HG02623 (cell line): ENCODE results near the gene GPR162.

Experiments used
- ATAC-seq: cut with Tn5 transposase; IDR thresholded peaks from one replicate; pipeline ENCODE4 v1.9.1; 2021; ENCODE audit warnings: moderate library complexity; ENCODE audit not compliant: unreplicated experiment

Gene GPR162, protein sequence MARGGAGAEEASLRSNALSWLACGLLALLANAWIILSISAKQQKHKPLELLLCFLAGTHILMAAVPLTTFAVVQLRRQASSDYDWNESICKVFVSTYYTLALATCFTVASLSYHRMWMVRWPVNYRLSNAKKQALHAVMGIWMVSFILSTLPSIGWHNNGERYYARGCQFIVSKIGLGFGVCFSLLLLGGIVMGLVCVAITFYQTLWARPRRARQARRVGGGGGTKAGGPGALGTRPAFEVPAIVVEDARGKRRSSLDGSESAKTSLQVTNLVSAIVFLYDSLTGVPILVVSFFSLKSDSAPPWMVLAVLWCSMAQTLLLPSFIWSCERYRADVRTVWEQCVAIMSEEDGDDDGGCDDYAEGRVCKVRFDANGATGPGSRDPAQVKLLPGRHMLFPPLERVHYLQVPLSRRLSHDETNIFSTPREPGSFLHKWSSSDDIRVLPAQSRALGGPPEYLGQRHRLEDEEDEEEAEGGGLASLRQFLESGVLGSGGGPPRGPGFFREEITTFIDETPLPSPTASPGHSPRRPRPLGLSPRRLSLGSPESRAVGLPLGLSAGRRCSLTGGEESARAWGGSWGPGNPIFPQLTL

DNA sequence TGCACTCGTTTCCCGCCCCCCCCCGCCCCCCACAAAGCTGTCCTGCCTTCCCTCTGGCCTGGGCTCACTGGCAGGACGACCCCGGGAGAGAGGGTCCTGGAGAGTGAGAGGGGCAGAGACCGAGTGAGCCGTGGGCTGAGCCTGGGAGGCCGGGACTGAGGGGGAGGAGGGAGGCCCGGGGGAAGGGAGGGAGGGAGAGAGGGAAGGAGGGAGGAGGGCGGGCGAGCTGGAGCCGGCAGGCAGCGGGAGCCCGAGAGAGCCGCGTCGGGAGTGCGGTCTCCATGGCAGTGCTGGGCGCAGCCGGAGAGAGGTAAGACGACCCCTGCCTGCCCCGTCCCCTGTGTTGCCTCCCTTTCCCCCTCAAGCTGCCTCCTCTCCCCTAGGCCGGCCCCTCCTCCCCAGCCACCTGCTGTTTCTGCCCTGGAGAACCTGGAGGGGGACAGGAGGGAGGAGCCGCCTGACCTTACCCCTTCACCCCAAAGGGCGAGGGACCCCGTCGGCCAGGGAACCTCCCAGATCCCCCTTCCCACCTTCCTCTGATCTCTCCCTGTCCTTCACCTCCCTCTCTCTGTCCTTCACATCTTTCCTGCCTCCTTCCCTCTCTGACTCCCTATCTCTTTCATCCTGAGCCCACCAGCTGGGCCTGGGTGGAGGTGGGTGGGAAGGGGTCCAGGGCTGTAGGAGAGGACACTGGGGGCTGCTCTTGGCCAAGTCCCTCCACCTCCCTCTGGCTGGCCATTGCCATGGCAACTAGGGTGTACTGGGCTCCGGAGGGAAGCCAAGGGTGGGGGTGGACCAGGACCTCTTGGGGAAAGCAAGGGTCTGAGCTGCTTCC lies at the start of gene GPR162:
Gene GPR162 (plus strand): TSS at position 231 of the 835 bp plus-strand sequence. CDS start 2,078 bp downstream, outside the sequence.
- no peak for ATAC-seq

DNA sequence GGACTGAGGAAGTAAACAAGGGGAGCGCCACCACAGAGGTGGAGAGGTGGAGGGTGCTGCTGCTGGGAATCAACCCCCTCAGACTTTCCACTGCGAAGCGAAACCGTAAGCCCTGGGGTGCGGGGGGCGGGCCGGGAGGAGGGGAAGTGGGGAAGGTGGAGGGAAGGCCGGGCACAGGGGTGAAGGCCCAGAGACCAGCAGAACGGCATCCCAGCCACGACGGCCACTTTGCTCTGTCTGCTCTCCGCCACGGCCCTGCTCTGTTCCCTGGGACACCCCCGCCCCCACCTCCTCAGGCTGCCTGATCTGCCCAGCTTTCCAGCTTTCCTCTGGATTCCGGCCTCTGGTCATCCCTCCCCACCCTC lies 49.3 kb upstream of the GPR162 start, which contains the start of gene LAG3:
Gene LAG3 (plus strand): TSS at position 190 of the 365 bp plus-strand sequence. CDS start 333 bp downstream, outside the sequence.
- no peak for ATAC-seq

DNA sequence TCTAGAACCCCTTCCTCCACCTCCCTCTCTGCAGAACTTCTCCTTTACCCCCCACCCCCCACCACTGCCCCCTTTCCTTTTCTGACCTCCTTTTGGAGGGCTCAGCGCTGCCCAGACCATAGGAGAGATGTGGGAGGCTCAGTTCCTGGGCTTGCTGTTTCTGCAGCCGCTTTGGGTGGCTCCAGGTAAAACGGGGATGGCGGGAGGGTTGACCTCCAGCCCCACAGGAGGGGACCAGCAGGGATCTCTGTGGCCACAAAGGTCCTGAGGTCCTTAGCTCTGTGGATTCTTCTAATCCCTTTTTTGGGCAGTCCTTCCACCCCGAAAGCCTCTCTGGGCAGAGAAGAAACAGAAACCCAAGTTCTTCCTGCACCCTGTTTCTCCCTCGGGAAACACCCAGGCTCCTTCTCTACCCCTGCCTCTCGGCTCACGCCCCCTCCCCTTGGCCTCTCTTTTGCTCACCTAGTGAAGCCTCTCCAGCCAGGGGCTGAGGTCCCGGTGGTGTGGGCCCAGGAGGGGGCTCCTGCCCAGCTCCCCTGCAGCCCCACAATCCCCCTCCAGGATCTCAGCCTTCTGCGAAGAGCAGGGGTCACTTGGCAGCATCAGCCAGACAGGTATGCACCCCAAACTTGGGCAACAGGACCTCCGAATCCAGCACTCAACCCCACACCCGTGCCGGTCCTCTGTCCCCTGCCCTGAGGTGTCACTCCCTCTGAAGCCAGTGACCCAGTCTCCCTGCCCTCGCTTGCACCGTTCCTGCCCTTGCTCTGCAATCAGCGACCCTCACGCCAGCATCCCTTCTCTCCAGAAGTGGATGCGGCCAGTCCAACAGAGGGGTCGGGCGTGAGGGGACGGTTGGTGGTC lies 48.7 kb upstream of the GPR162 start:
- ATAC-seq, result no peak

DNA sequence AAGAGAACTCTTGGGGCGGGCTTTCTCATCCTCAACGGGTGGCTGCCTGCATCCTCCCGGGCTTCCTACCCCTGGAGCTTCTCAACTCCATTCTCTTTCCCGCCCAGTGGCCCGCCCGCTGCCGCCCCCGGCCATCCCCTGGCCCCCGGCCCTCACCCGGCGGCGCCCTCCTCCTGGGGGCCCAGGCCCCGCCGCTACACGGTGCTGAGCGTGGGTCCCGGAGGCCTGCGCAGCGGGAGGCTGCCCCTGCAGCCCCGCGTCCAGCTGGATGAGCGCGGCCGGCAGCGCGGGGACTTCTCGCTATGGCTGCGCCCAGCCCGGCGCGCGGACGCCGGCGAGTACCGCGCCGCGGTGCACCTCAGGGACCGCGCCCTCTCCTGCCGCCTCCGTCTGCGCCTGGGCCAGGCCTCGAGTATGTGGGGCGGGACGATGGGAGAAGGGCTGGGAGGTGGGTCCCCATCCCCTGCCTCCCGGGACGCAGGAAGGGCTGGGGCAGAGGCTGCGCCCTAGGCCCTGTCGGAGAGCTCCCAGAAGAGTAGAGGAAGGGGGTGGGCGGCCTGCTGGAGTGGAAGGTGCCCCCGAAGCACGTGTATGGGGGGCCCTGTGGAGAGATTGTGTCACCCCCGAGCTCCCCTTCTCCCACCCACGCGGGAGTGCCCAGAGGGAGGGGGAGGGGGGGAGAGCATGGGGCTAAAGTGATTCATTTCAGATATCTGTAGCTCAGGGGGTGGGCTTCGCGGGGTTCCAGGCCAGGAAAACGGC lies 47.9 kb upstream of the GPR162 start:
- ATAC-seq, result no peak

DNA sequence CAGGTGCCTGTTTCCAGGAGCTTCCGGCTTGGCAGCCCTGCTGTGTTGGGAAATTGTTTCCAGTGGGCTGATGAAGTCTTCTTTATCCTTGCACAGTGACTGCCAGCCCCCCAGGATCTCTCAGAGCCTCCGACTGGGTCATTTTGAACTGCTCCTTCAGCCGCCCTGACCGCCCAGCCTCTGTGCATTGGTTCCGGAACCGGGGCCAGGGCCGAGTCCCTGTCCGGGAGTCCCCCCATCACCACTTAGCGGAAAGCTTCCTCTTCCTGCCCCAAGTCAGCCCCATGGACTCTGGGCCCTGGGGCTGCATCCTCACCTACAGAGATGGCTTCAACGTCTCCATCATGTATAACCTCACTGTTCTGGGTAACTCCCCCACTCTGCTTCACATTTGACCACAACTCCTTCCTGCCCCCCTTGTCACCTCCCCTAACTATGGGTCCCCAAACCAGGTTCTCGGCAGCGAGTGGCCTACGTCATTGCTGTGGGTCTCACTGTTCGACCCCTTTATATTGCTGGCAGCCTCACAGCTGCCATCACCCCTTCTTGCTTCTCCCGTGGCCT lies 47.0 kb upstream of the GPR162 start:
- ATAC-seq, result no peak

DNA sequence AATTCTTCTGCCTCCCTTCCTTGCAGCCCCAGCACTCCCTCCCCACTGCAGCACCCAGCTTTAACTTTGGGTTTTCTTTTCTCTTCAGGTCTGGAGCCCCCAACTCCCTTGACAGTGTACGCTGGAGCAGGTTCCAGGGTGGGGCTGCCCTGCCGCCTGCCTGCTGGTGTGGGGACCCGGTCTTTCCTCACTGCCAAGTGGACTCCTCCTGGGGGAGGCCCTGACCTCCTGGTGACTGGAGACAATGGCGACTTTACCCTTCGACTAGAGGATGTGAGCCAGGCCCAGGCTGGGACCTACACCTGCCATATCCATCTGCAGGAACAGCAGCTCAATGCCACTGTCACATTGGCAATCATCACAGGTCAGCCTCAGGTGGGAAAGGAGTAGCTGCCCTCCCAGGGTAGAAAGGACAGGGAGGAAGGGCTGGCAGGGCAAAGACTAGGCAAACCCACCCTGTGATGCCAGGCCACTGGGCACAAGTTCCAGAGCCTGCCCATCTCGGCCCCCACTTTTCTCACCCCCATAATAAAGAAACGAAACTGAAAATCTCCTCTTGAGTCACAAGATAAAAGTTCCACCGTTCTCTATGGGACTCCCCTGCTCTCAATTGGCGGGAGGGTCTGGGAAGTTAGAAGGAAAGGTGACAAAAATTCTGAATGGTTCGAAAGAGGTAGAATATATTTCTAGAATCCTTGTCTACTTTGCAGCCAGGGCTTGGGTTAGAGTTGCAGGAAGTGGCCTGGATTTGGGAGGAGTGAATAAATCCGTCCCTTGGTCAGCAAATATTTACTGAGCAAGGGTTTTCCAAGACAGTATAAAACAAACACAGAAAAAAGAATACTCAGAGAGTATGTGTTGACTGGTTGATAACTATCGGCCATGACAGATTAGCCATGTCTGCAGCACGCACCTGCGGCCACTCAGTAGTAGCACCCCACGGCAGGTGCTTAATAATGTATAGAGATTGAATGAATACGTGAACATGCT lies 46.1 kb upstream of the GPR162 start:
- ATAC-seq, result no peak

DNA sequence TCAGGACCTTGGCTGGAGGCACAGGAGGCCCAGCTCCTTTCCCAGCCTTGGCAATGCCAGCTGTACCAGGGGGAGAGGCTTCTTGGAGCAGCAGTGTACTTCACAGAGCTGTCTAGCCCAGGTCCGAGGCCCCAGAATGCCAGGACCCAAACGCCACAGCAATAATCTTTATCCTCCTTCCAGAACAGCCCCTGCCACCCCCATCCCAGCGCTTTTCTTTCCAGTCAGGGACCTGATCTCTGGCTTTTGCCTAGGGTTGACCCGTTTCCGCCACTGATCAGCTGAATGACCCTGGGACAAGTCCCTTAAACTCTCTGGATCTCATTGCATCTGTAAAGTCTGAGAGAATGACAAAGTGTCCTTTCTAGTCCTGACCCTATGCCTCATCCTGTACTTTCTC lies 44.2 kb upstream of the GPR162 start:
- ATAC-seq, result no peak

DNA sequence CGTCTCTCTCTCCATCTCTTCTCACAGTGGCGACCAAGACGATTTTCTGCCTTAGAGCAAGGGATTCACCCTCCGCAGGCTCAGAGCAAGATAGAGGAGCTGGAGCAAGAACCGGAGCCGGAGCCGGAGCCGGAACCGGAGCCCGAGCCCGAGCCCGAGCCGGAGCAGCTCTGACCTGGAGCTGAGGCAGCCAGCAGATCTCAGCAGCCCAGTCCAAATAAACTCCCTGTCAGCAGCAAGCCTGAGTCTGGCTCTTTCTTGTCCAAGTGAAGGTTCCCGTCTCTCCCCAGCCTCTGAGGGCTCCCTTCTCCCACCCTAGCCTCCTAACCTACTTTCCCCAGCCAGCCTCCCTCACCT lies 43.4 kb upstream of the GPR162 start:
- ATAC-seq, result no peak

DNA sequence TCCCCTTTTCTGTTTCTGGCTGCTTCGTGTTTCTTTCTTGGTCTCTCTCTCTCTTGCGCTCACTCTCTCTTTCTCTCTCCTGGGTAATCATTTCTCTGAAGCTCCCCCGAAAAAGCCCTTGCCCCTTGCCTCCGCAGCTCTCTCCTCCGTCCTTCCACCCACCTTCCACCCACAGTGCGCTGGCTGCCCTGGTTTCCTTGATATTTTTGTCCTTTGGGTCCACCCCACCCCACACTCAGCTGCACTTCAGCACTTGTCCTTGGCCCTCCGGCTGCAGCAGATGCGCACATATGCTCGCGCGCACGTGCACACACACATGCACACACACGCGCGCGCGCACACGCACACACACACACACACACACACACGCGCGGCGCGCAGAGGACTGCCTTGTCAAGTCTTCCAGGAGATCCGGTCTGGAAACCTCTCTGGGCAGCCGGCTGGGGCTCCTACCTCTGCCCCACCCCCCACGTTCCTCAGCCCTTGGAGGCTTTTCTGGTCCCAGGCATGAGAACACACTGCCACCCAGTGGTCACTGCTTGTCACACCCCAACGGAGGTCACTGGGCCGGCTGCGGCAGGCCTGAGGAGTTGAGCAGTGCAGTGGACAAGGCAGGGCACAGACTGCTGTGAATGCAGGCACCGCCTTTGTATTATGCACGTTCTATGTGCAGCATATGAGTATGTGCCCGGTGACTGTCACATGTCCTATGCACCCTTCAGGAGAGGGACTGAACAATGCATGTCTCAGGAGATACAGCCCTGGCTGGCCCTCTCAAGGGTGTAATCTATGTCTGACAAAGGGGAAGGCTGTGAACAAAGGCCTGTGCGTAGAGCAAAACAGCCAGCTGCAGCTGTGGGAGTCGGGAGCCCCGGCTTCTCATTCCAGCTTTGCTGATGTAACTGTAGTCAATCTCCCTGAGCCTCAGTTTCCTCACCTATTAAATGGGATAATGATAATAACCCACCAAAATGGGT lies 42.8 kb upstream of the GPR162 start:
- ATAC-seq, result peak; percentile 76

DNA sequence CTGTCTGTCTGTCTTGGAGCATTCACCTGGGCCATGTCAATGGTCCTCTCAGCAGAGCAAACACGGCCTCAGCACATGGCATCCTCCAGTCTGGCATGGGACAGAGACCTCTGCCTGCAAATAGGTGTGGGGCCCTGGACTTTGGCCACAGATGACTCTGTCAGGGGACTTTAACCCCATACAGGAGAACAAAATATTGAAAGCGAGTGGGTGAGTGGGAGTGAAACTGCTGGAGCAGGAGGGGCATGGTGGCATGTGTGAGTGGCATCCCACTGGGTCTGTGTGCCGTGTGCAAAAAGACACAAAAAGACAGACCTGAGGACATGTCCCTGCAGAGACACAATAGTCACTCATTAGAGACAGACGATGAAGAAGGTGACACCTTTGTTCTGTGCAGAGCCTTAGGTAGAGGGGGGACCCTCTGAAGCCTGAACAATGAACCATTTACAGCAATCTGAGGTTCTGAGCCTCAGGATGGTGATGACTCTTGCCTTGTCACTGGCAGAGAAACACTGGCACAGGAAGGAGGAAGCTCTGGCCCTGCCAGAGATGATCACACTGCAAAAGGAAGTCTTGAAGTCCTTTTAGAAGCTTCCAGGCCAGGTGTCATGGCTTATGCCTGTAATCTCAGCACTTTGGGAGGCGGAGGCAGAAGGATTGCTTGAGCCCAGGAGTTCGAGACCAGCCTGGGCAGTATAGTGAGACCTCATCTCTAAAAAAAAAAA lies 41.8 kb upstream of the GPR162 start:
- no peak for ATAC-seq

DNA sequence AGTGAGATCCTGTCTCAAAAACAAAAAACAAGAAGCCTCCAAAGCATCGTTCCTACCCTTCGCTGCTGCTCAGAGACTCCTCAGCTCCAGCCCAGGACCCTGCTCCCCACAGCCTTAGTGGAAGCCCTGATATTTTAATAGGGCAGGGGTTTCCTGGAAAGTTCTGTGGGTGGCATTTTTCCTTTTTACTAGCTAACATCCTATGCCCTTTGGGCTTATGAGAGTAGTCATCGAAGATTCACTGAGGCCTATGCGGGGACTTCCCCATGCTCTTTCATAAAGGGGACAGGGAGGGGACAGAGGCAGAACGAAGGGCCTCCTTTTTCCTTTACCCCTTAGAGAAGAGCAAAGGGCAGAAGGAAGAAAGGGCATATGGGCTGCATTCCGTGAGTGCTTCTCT lies 41.0 kb upstream of the GPR162 start:
- ATAC-seq, result no peak

DNA sequence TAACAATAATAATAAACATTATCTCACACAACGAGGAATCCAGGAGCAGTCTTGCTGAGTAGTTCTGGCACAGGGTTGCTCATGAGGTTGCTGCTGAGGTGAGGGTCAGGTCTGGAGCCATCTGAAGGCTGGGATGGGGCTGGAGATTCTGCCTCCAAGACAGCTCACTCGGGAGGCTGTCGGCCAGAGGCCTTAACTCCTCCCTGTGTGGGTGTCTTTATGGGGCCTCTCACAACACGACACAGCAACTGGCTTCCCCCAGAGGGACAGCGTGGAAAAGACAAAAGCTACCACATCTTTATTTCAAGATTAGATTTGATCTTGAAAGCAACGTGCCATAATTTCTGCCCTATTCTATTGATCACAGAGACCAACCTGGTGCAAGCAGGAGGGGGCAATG lies 39.5 kb upstream of the GPR162 start:
- ATAC-seq, result no peak

DNA sequence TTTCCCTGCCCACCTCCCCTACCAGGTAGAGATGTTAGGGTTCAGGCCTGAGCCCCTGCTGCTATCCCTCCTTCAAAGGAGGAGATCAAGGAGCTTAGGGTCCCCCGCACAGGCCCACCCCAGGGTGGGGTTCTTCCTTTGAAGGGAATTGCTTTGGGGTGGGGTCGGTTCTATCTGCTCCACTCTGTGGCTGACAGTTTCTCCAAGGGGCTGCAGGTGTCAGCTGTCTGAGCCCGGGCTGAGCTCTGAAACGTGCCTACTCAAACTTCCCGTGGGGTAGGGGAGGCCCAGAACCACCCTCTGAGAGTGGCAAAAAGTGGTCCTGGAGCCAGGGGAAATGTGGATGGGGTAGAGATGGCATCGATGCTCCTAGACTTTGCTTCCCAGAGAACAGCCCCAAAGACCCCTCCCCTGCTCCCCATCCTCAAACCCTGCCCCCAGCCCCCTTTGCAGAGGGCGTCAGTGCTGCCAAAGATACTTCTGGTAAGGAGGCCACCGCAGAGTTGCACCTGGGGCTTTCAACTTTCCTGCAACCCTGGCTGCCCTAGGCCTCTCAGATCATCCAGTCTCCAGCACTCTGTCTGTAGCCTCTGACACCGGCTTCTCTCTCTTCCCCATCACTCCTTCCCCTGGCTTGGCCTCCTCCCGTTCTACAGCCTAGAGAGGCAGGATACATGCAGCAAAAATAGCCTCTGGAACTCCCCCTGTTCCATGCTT lies 38.6 kb upstream of the GPR162 start:
- no peak for ATAC-seq

DNA sequence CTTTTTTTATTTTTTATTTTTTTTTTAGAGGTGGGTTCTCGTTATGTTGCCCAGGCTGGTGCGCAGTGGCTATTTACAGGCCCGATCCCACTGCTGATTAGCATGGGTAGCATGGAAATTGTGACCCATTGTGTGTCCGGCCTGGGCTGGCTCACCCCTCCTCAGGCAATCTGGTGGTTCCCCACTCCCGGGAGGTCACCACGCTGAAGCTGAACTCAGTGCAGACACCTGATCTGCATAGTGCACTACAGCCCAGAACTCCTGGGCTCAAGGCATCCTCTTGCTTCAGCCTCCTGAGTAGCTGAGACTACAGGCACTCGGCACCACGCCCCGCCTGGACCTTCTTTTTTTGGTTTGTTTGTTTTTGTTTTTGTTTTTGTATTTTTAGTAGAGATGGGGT lies 37.8 kb upstream of the GPR162 start:
- no peak for ATAC-seq

DNA sequence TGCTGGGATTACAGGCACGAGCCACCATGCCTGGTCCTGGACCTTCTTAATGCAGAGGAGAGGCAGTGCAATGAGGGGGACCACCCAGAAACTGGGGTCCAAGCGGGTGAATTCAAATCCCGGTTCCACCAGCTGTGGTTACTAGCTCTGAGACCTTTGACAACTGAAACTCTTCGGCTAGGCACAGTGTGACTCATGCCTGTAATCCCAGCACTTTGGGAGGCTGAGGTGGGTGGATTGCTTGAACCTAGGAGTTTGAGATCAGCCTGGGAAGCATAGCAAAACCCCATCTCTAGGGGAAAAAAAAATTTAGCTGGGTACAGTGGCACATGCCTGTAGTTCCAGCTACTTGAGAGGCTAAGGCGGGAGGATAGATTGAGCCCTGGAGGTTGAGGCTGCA lies 37.3 kb upstream of the GPR162 start:
- no peak for ATAC-seq

DNA sequence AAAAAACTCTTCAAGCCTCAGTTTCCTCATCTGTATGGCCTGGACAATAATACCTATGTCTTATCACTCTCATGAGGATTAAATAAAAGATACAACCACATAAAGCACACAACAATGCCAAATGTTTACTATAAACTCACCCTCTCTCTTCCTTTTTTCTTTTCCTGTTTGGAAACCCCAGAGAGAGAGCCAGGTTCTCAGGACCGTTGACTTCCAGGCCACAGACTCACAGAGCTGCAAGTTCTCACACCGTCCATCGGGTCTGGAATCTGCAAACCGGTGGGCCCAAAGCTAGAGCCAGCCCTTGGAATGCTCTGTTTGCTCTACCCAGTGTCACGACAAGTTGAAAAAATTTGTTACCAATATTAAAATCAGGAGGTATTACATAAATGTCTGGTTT lies 36.9 kb upstream of the GPR162 start:
- no peak for ATAC-seq
